ENCODE measurements around the gene L3MBTL4.
A peak's percentile ranks its signal among the peaks of the same experiment; 100 is the strongest.

L3MBTL4 gene

DNA sequence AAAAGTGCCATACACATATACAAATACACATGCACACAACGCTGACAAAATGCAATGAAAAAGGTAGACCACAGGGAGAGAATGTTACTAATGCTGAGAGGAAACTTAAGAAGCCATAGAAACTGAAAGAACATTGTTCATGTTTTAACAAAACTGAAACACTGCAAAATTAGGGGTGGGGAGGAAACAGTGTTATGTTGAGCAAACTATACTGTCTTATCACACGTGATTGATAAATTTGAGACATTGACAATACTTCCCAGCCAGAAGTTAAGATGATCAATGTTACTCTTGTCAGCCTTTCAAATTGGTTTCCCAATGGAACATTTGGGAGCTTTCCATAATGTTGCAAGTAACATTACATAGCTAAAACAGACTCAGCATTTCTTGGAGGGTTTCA is 165.5 kb downstream of the L3MBTL4 start:
- Histone ChIP-seq H3K27ac (ENCODE audit: low read depth, low read length) (peak overlapping the region; percentile 53), H3K9me3 (ENCODE audit: control insufficient read depth in 5 of 5, low read length in 5 of 5) (no peaks in the 10 kb centered on the region), H3K9ac (ENCODE audit: low read length in 5 of 5) (peak overlapping the region in 1 of 5 donors; percentile 41), H3K27me3 (ENCODE audit: control insufficient read depth in 5 of 5, insufficient read depth in 4 of 5, low read length in 5 of 5) (no peaks in the 10 kb centered on the region), H3K4me3 (ENCODE audit: low read depth in 1 of 5, low read length in 5 of 5) (no peak overlapping the region), H3K36me3 (ENCODE audit: control insufficient read depth in 5 of 5, insufficient read depth in 5 of 5, low read length in 5 of 5) (no peaks in the 10 kb centered on the region), H3K4me1 (ENCODE audit: control insufficient read depth in 5 of 5, insufficient read depth in 5 of 5, low read length in 5 of 5) (peaks cover 0 to 26% (median 16%) of the 10 kb centered on the region in 5 donors)

DNA sequence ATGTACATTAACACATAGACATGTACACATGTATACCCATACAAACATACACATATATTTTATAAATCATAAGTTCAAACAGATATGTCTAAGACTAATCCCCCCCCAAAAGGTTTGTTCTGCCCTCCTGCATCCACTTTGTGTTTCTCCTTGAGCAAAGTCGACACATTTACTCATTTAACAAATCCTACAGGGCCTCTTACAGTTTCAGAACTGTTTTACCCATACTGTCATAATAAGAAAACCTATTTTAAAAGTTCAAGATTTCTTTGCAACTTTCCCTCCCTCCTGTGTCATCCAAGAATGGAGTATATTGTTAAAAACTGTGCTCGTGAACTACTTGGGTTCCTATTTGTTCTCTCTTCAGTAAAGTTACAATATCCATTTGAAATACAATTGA is 166.7 kb downstream of the L3MBTL4 start:
- Histone ChIP-seq H3K9me3 (ENCODE audit: control insufficient read depth in 5 of 5, low read length in 5 of 5) (no peaks in the 10 kb centered on the region), H3K9ac (ENCODE audit: low read length in 5 of 5) (no peak overlapping the region), H3K4me3 (ENCODE audit: low read depth in 1 of 5, low read length in 5 of 5) (no peak overlapping the region), H3K27ac (ENCODE audit: low read depth, low read length) (no peak overlapping the region), H3K4me1 (ENCODE audit: control insufficient read depth in 5 of 5, insufficient read depth in 5 of 5, low read length in 5 of 5) (peaks cover 0 to 21% (median 16%) of the 10 kb centered on the region in 5 donors), H3K36me3 (ENCODE audit: control insufficient read depth in 5 of 5, insufficient read depth in 5 of 5, low read length in 5 of 5) (peaks cover 0 to 2% (median 0%) of the 10 kb centered on the region in 5 donors), H3K27me3 (ENCODE audit: control insufficient read depth in 5 of 5, insufficient read depth in 4 of 5, low read length in 5 of 5) (no peaks in the 10 kb centered on the region)

DNA sequence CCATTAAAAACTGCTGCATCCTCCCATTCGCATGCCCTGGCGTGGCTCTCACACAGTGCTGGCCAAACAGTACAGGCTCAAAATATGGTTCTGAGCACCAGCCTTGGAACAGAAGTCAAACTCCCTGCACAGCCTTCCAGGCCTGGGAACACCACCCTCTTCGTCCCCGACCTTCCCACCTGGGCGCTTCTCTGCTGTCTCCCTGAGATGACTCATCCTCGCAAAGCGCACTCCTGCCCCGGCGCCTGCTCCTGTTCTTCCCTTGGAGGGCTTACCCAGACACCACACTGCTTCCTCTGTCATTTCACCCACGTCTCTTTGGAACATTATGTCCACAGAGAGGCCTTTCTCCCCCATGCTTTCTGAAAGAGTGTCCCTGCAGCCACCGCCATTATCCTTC is 172.7 kb downstream of the L3MBTL4 start:
- Histone ChIP-seq H3K27me3 (ENCODE audit: control insufficient read depth in 5 of 5, insufficient read depth in 4 of 5, low read length in 5 of 5) (no peaks in the 10 kb centered on the region), H3K9ac (ENCODE audit: low read length in 5 of 5) (no peak overlapping the region), H3K4me3 (ENCODE audit: low read depth in 1 of 5, low read length in 5 of 5) (no peak overlapping the region)

DNA sequence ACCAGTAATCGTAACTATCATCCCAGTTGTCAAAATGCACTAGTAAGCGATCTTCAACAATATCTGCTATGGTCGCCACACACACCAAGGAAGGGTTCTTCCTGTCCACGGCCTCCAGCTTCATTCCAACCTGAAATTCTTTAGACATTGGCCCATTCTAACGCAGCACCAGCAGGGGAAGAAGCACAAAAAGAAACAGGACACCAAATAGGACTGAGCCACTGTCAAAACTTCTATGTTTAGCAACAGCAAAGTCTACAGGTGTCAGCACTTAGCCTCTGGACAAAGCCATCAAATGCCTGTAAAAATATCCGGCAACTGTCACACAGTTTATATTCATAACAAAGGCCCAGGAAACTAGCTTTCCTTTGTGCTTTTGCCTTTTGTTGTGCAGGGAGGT is 175.0 kb downstream of the L3MBTL4 start:
- H3K27me3 ChIP-seq (ENCODE audit: control insufficient read depth in 5 of 5, insufficient read depth in 4 of 5, low read length in 5 of 5): no peaks in the 10 kb centered on the region
- no peak overlapping the region for H3K4me3 ChIP-seq (ENCODE audit: low read depth in 1 of 5, low read length in 5 of 5)
- H3K4me1 ChIP-seq (ENCODE audit: control insufficient read depth in 5 of 5, insufficient read depth in 5 of 5, low read length in 5 of 5): peaks cover 0 to 3% (median 0%) of the 10 kb centered on the region in 5 donors
- no peak overlapping the region for H3K9ac ChIP-seq (ENCODE audit: low read length in 5 of 5)
- H3K36me3 ChIP-seq (ENCODE audit: control insufficient read depth in 5 of 5, insufficient read depth in 5 of 5, low read length in 5 of 5): peaks cover 0 to 10% (median 2%) of the 10 kb centered on the region in 5 donors
- no peak overlapping the region for H3K27ac ChIP-seq (ENCODE audit: low read depth, low read length)
- H3K9me3 ChIP-seq (ENCODE audit: control insufficient read depth in 5 of 5, low read length in 5 of 5): no peaks in the 10 kb centered on the region

More for the DNA sequence above, 172.7 kb downstream of the L3MBTL4 start:
- Histone ChIP-seq H3K9me3 (ENCODE audit: control insufficient read depth in 5 of 5, low read length in 5 of 5) (no peaks in the 10 kb centered on the region), H3K36me3 (ENCODE audit: control insufficient read depth in 5 of 5, insufficient read depth in 5 of 5, low read length in 5 of 5) (peaks cover 0 to 10% (median 2%) of the 10 kb centered on the region in 5 donors), H3K27ac (ENCODE audit: low read depth, low read length) (no peak overlapping the region), H3K4me1 (ENCODE audit: control insufficient read depth in 5 of 5, insufficient read depth in 5 of 5, low read length in 5 of 5) (peaks cover 0 to 2% (median 0%) of the 10 kb centered on the region in 5 donors)

DNA sequence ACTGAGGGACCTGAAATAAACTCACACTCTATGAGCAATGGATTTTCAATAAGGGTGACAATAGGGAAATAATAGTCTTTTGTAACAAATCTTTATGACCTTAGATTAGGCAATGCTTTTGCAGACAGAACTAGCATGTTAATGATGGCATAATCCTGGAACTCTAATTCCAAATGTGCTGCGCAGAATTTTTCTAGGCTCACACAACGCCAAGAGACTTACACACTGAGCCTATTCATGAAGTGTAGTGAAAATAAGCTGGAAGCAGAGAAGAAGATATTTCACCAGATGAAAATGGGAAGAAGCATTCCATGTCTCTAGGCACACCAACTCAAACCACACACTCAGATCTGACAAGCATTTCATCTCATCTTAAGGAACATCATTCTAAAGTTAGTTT is 178.5 kb downstream of the L3MBTL4 start:
- Histone ChIP-seq H3K4me3 (ENCODE audit: low read depth in 1 of 5, low read length in 5 of 5) (no peak overlapping the region), H3K9ac (ENCODE audit: low read length in 5 of 5) (no peak overlapping the region), H3K36me3 (ENCODE audit: control insufficient read depth in 5 of 5, insufficient read depth in 5 of 5, low read length in 5 of 5) (no peaks in the 10 kb centered on the region), H3K27ac (ENCODE audit: low read depth, low read length) (no peak overlapping the region), H3K9me3 (ENCODE audit: control insufficient read depth in 5 of 5, low read length in 5 of 5) (no peaks in the 10 kb centered on the region), H3K27me3 (ENCODE audit: control insufficient read depth in 5 of 5, insufficient read depth in 4 of 5, low read length in 5 of 5) (no peaks in the 10 kb centered on the region), H3K4me1 (ENCODE audit: control insufficient read depth in 5 of 5, insufficient read depth in 5 of 5, low read length in 5 of 5) (peaks cover 0 to 3% (median 0%) of the 10 kb centered on the region in 5 donors)

DNA sequence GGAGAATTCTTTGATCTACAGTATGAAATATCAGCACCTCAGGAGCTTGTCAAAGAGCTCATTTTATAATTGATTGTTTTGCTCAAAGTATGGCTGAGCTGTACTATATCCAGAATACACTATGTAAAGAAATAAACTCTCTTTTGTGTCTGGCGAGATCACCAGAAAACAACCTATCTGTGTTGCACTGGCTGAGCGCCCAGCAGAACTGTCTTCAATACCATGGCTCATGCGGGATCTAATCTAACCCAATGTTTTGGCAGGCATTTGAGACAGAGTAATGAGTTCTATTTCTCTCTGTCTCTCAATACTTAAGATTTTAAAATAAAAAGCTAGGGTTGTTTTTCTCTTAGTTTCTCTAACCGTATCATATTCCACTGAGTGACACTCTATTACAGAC is 192.4 kb downstream of the L3MBTL4 start:
- Histone ChIP-seq H3K9ac (ENCODE audit: low read length in 5 of 5) (no peak overlapping the region), H3K27ac (ENCODE audit: low read depth, low read length) (no peak overlapping the region), H3K4me3 (ENCODE audit: low read depth in 1 of 5, low read length in 5 of 5) (no peak overlapping the region), H3K4me1 (ENCODE audit: control insufficient read depth in 5 of 5, insufficient read depth in 5 of 5, low read length in 5 of 5) (no peaks in the 10 kb centered on the region), H3K27me3 (ENCODE audit: control insufficient read depth in 5 of 5, insufficient read depth in 4 of 5, low read length in 5 of 5) (no peaks in the 10 kb centered on the region), H3K9me3 (ENCODE audit: control insufficient read depth in 5 of 5, low read length in 5 of 5) (peaks cover 0 to 7% (median 0%) of the 10 kb centered on the region in 5 donors), H3K36me3 (ENCODE audit: control insufficient read depth in 5 of 5, insufficient read depth in 5 of 5, low read length in 5 of 5) (peaks cover 0 to 4% (median 0%) of the 10 kb centered on the region in 5 donors)

DNA sequence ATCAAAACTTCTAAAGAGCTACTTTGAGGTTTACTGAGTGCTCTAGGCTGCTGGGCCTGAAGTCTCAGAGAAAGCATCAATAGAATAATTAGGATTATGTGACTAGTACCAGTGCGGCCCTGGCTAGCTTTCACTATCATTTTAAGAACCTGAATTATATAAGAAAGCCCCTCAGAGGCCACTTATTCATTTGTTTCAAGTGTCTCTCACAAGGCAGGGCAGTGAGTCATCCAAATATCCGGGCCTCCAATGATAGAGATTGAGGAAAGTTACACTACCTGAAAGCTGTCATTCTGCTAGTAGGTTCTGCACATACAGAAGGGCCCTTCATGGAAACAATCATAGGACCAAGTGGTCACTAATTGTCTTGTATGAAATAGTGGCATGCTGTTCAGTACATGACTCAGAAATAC is 193.1 kb downstream of the L3MBTL4 start:
- H3K9ac ChIP-seq (ENCODE audit: low read length in 5 of 5): no peak overlapping the region
- H3K36me3 ChIP-seq (ENCODE audit: control insufficient read depth in 5 of 5, insufficient read depth in 5 of 5, low read length in 5 of 5): peaks cover 0 to 4% (median 0%) of the 10 kb centered on the region in 5 donors
- no peaks in the 10 kb centered on the region for H3K4me1 ChIP-seq (ENCODE audit: control insufficient read depth in 5 of 5, insufficient read depth in 5 of 5, low read length in 5 of 5)
- H3K4me3 ChIP-seq (ENCODE audit: low read depth in 1 of 5, low read length in 5 of 5): no peak overlapping the region
- no peaks in the 10 kb centered on the region for H3K27me3 ChIP-seq (ENCODE audit: control insufficient read depth in 5 of 5, insufficient read depth in 4 of 5, low read length in 5 of 5)
- H3K27ac ChIP-seq (ENCODE audit: low read depth, low read length): no peak overlapping the region
- H3K9me3 ChIP-seq (ENCODE audit: control insufficient read depth in 5 of 5, low read length in 5 of 5): peaks cover 0 to 7% (median 0%) of the 10 kb centered on the region in 5 donors

DNA sequence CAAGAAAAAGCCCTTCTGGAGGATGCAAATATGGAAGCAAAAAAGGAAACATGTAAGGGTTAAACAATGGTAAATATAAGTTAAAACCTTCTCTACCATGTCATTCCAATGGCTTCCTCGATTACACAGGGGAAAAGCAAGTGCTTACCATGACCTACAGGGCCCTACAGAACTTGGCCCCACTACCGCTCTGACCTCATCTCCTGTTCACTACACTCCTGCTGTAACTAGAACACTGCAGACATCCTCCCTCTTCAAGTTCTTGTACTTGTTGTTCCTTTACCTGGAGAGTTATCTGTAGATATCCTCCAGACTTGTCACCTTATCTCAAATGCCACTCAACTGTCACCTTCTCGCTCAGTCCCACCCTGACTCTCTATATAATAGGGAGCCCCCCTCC is 194.6 kb downstream of the L3MBTL4 start:
- Histone ChIP-seq H3K4me3 (ENCODE audit: low read depth in 1 of 5, low read length in 5 of 5) (no peak overlapping the region), H3K27me3 (ENCODE audit: control insufficient read depth in 5 of 5, insufficient read depth in 4 of 5, low read length in 5 of 5) (no peaks in the 10 kb centered on the region), H3K9ac (ENCODE audit: low read length in 5 of 5) (no peak overlapping the region), H3K4me1 (ENCODE audit: control insufficient read depth in 5 of 5, insufficient read depth in 5 of 5, low read length in 5 of 5) (no peaks in the 10 kb centered on the region), H3K9me3 (ENCODE audit: control insufficient read depth in 5 of 5, low read length in 5 of 5) (peaks cover 0 to 3% (median 0%) of the 10 kb centered on the region in 5 donors), H3K36me3 (ENCODE audit: control insufficient read depth in 5 of 5, insufficient read depth in 5 of 5, low read length in 5 of 5) (peaks cover 0 to 3% (median 0%) of the 10 kb centered on the region in 5 donors), H3K27ac (ENCODE audit: low read depth, low read length) (no peak overlapping the region)

DNA sequence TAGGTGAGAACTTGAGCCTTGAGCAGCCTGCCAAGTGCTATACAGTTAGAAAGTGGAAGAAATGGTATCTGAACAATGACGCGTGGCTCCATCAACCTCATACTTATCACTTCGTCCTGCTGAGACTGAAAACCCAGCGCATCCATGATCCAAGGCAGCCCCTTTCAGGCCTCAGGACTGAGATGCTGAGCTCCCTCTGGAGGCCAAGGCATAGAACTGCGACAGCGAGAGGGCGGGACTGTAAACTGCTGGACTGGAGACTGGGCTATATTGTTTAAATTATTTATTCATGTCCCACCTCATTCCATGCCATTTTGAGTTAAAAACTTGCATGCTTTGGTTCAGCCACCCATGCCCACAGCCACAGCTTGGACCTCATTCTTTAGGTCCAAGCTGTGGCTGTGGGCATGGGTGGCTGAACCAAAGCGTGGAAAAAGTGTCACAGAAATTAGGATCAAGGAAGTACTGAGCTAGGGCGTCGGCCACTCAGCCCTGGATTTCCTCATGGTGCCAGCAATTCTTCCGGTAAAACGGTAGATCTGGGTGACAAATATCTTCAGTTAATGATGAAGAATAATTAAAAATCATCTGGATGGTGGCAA is 195.5 kb downstream of the L3MBTL4 start:
- no peak overlapping the region for H3K9ac ChIP-seq (ENCODE audit: low read length in 5 of 5)
- H3K4me1 ChIP-seq (ENCODE audit: control insufficient read depth in 5 of 5, insufficient read depth in 5 of 5, low read length in 5 of 5): no peaks in the 10 kb centered on the region
- no peaks in the 10 kb centered on the region for H3K9me3 ChIP-seq (ENCODE audit: control insufficient read depth in 5 of 5, low read length in 5 of 5)
- H3K27me3 ChIP-seq (ENCODE audit: control insufficient read depth in 5 of 5, insufficient read depth in 4 of 5, low read length in 5 of 5): no peaks in the 10 kb centered on the region
- no peak overlapping the region for H3K27ac ChIP-seq (ENCODE audit: low read depth, low read length)
- no peak overlapping the region for H3K4me3 ChIP-seq (ENCODE audit: low read depth in 1 of 5, low read length in 5 of 5)
- peaks cover 0 to 3% (median 0%) of the 10 kb centered on the region in 5 donors for H3K36me3 ChIP-seq (ENCODE audit: control insufficient read depth in 5 of 5, insufficient read depth in 5 of 5, low read length in 5 of 5)

DNA sequence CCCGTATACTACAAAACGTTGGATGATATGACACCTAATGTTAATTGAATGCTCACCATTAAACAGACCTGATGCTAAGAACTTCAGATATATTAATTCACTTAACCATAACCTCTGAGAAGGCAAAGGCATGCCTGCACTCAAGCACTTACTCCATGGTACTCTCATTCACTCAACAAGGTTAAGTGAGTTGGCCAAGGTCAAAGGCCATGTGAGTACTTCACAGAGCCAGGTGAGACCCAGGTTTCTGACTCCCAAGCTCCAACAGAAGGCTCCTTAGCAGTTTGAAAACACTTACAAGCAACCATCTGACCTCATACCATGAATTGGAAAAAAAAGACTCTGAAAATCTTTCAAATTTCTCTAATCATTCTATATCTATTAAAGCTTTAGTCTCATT is 198.8 kb downstream of the L3MBTL4 start:
- Histone ChIP-seq H3K27ac (ENCODE audit: low read depth, low read length) (no peak overlapping the region), H3K36me3 (ENCODE audit: control insufficient read depth in 5 of 5, insufficient read depth in 5 of 5, low read length in 5 of 5) (no peaks in the 10 kb centered on the region), H3K4me1 (ENCODE audit: control insufficient read depth in 5 of 5, insufficient read depth in 5 of 5, low read length in 5 of 5) (no peaks in the 10 kb centered on the region), H3K9me3 (ENCODE audit: control insufficient read depth in 5 of 5, low read length in 5 of 5) (no peaks in the 10 kb centered on the region), H3K27me3 (ENCODE audit: control insufficient read depth in 5 of 5, insufficient read depth in 4 of 5, low read length in 5 of 5) (no peaks in the 10 kb centered on the region), H3K9ac (ENCODE audit: low read length in 5 of 5) (no peak overlapping the region), H3K4me3 (ENCODE audit: low read depth in 1 of 5, low read length in 5 of 5) (no peak overlapping the region)
